GM12878 (cell line): ENCODE results near the gene PIP. TPM values are rescaled to one million over a fixed set of nuclear protein-coding genes. Genes with fewer than 3 reads are reported as not detected.
"Not testable (repeated sequence)": the region's sequence is repeated elsewhere in the genome, so short reads cannot be mapped to it uniquely, and the experiment has no call there.

Source experiments
- ATAC-seq: fragments of 200-7000 bp; cut with Tn5 transposase; 3 replicates; pipeline ENCODE4 v1.9.1; 2020; ENCODE audit warnings: mild to moderate bottlenecking, moderate library complexity
- BruUV-seq: library from RNA; stranded (reverse); fragments of 400-500 nt; replicated peaks from 2 replicates; lab custom pipeline; 2021; lab: Mats Ljungman, UMichigan
- CTCF ChIA-PET: fragments of 300-600 bp; sonication (Branson Sonifier 250); formaldehyde crosslinking; extraction: SDS; loops from one replicate; lab custom pipeline; 2021; ENCODE audit warnings: inconsistent platforms; lab: Yijun Ruan, JAX
- POLR2A ChIA-PET: fragments of 350-600 bp; formaldehyde crosslinking; extraction: SDS; loops from one replicate; lab custom pipeline; 2021; ENCODE audit warnings: inconsistent platforms; lab: Charles Lee
- RAD21 ChIA-PET: fragments of 300-600 bp; sonication (Branson Sonifier 250); formaldehyde crosslinking; loops from one replicate; lab custom pipeline; 2023; ENCODE audit warnings: antibody characterized with exemption; ENCODE audit not compliant: unreplicated experiment; lab: Charles Lee
- SMC1A ChIA-PET: fragments of 300-600 bp; sonication (Branson Sonifier 250); formaldehyde crosslinking; loops from one replicate; lab custom pipeline; 2023; ENCODE audit not compliant: unreplicated experiment, uncharacterized antibody; lab: Charles Lee
- DNase-seq: peaks from one replicate; pipeline ENCODE4 v3.0.0-alpha.2; 2011; ENCODE audit warnings: low read depth, low spot score
- FAIRE-seq: peaks from 3 replicates; lab custom pipeline; 2011; peaks lifted over from hg19 to GRCh38; lab: Jason Lieb, UNC
- H2AFZ ChIP-seq: 2 replicates; pipeline ENCODE4 v1.6.0; 2011; ENCODE audit warnings: low read depth, low read length, control low read depth; ENCODE audit not compliant: control insufficient read depth
- H3K27ac ChIP-seq: 2 replicates; pipeline ENCODE4 v1.5.1; 2011; ENCODE audit warnings: control low read depth; ENCODE audit not compliant: control insufficient read depth, insufficient read depth
- H3K27me3 ChIP-seq, 2 experiments: replicated peaks in 1 of 2; 2 replicates each; pipeline versions ENCODE4 v1.6.0 to v1.6.1; 2011; ENCODE audit warnings: low read length in 1 of 2; ENCODE audit not compliant: control insufficient read depth in 2 of 2, insufficient read depth in 2 of 2
- H3K36me3 ChIP-seq, 2 experiments: 2 replicates each; pipeline ENCODE4 v1.5.1; 2011; ENCODE audit warnings: low read length in 1 of 2; ENCODE audit not compliant: control insufficient read depth in 2 of 2, insufficient read depth in 2 of 2
- H3K4me1 ChIP-seq: 2 replicates; pipeline ENCODE4 v1.6.1; 2011; ENCODE audit warnings: mild to moderate bottlenecking, low read length, moderate library complexity, mixed read lengths; ENCODE audit not compliant: control insufficient read depth, insufficient read depth
- H3K4me2 ChIP-seq: 2 replicates; pipeline ENCODE4 v1.6.0; 2011; ENCODE audit warnings: control low read depth; ENCODE audit not compliant: control insufficient read depth, insufficient read depth
- H3K4me3 ChIP-seq: fragments of 200-600 bp; sonication (generic); 2 replicates; pipeline ENCODE4 v1.5.1; 2016
- H3K79me2 ChIP-seq: 2 replicates; pipeline ENCODE4 v1.6.0; 2011; ENCODE audit warnings: low read length; ENCODE audit not compliant: control insufficient read depth, insufficient read depth
- H3K9ac ChIP-seq: 2 replicates; pipeline ENCODE4 v1.8.0; 2011; ENCODE audit warnings: low read length, control low read depth, mixed read lengths; ENCODE audit not compliant: control insufficient read depth, insufficient read depth
- H3K9me3 ChIP-seq: replicated peaks from 3 replicates; pipeline ENCODE4 v1.5.1; 2011; ENCODE audit warnings: mild to moderate bottlenecking, low read length; ENCODE audit not compliant: control insufficient read depth, insufficient read depth
- H4K20me1 ChIP-seq: 2 replicates; pipeline ENCODE4 v1.6.0; 2011; ENCODE audit not compliant: control insufficient read depth, insufficient read depth
- SMAD5 ChIP-seq: IDR thresholded peaks from 2 replicates; pipeline ENCODE4 v1.6.1; 2016; ENCODE audit warnings: antibody characterized with exemption, low read depth
- SP1 ChIP-seq: IDR thresholded peaks from one replicate; pipeline ENCODE4 v1.6.1; 2011; ENCODE audit warnings: low read depth, low read length
- WGBS: methylation state at CpG from one replicate; pipeline ENCODE4 v1.1.6; 2016; ENCODE audit warnings: low lambda C conversion rate; ENCODE audit not compliant: insufficient replicate concordance, insufficient coverage; ENCODE audit errors: missing lambda C conversion rate; 5-methylcytosine and 5-hydroxymethylcytosine counted together
- in situ Hi-C: fragments of 300-500 bp; cut with MboI; formaldehyde crosslinking; loops from 9 replicates; pipeline ENCODE4 v1.14.3; 2018; ENCODE audit warnings: mixed read lengths
- intact Hi-C: fragments of 100-400 bp; cut with micrococcal nuclease; formaldehyde crosslinking; loops from one replicate; pipeline ENCODE4 v1.14.2; 2022; ENCODE audit not compliant: unreplicated experiment
- polyA plus RNA-seq, 11 experiments: library from polyadenylated mRNA; depleted of rRNA in 4 of 11; unstranded in 6 of 11; stranded (reverse) in 5 of 11; fragments of >200 nt; fragmentation: Nextera tagmentation in 4 of 11; fragmentation: Illumina TruSeq in 1 of 11; extraction: Ambion mirVana in 4 of 11; extraction: Trizol in 1 of 11; gene quantifications; 1 replicate in 1 of 11; 2 replicates in 10 of 11; pipeline versions ENCODE4 v1.2.1 to v1.2.3, GENCODE V29; 2011 to 2016; ENCODE audit warnings: inconsistent platforms in 2 of 11, missing spikeins in 2 of 11, low read depth in 1 of 11
- total RNA-seq, 4 experiments: library from RNA; depleted of rRNA in 3 of 4; stranded (reverse); fragments of >200 nt in 3 of 4; fragmentation: Illumina TruSeq in 1 of 4; extraction: Trizol in 1 of 4; gene quantifications; 2 replicates each; pipeline versions ENCODE4 v1.2.1 to v1.2.3, GENCODE V29; 2013 to 2021
- TF ChIP-seq, protein P1 (sequence below): fragments of 450-650 bp; IDR thresholded peaks from 2 replicates; pipeline ENCODE4 v1.6.1; 2017; ENCODE audit warnings: mild to moderate bottlenecking, moderate library complexity

PIP gene
- total and polyA plus RNA-seq, 10 of the 15 experiments (the other 5 are each of a cell fraction or from before 2014, with no cell fraction given) = not detected

DNA sequence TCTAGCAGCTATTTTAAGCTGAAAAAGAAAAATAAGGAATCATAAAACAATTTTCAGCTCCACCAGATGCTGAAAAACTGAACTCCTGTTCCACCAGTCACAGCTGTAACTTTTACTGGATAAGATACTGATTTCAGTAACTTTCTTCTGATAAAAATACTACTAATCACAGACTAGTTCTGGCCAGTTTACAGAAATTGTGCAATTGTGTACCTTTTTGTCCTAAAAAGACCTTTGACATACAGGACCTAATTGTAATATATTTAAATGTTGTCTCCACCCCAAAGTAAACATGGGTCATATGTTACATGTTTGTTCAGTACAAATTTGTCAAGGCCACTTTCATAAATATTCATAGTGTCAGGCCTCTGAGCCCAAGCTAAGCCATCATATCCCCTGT, 27.1 kb upstream of the PIP start (continued):
- TF ChIP-seq, protein P1, sequence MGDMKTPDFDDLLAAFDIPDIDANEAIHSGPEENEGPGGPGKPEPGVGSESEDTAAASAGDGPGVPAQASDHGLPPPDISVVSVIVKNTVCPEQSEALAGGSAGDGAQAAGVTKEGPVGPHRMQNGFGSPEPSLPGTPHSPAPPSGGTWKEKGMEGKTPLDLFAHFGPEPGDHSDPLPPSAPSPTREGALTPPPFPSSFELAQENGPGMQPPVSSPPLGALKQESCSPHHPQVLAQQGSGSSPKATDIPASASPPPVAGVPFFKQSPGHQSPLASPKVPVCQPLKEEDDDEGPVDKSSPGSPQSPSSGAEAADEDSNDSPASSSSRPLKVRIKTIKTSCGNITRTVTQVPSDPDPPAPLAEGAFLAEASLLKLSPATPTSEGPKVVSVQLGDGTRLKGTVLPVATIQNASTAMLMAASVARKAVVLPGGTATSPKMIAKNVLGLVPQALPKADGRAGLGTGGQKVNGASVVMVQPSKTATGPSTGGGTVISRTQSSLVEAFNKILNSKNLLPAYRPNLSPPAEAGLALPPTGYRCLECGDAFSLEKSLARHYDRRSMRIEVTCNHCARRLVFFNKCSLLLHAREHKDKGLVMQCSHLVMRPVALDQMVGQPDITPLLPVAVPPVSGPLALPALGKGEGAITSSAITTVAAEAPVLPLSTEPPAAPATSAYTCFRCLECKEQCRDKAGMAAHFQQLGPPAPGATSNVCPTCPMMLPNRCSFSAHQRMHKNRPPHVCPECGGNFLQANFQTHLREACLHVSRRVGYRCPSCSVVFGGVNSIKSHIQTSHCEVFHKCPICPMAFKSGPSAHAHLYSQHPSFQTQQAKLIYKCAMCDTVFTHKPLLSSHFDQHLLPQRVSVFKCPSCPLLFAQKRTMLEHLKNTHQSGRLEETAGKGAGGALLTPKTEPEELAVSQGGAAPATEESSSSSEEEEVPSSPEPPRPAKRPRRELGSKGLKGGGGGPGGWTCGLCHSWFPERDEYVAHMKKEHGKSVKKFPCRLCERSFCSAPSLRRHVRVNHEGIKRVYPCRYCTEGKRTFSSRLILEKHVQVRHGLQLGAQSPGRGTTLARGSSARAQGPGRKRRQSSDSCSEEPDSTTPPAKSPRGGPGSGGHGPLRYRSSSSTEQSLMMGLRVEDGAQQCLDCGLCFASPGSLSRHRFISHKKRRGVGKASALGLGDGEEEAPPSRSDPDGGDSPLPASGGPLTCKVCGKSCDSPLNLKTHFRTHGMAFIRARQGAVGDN = no peak
- no peak for TF ChIP-seq SP1
- TF ChIP-seq SMAD5 = no peak

DNA sequence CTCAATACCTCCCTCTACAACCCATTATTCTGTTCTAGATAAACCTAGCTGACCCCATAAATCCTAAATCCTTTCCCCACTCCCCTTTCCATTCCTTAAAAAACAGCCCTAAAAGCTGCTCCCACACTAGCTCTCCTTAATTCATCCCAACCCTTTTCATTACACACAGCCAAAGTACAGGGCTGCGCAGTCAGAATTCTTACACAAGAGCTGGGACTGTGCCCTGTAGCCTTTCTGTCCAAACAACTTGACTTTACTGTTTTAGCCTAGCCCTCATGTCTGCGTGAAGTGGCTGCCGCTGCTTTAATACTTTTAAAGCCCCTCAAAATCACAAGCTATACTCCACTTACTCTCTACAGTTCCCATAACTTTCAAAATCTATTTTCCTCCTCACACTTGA, 23.9 kb upstream of the PIP start:
- H3K27ac ChIP-seq, RAD21 ChIA-PET, H3K9ac ChIP-seq, POLR2A ChIA-PET, H3K4me1 ChIP-seq, H3K27me3 ChIP-seq, in situ Hi-C loops, SMC1A ChIA-PET, ATAC-seq, BruUV-seq, H3K79me2 ChIP-seq, H4K20me1 ChIP-seq, DNase-seq, H2AFZ ChIP-seq, H3K36me3 ChIP-seq, CTCF ChIA-PET, H3K4me2 ChIP-seq, H3K4me3 ChIP-seq, intact Hi-C loops, H3K9me3 ChIP-seq, FAIRE-seq: not testable (repeated sequence)
- WGBS = 70% methylated on average over 3 of the region's 3 CpGs
